Measurements from ENCODE around the gene RGS13. TPM values are rescaled to one million over a fixed set of nuclear protein-coding genes. Genes with fewer than 3 reads are reported as not detected.

The RGS13 gene
- total RNA-seq, 4 donors from 2014 or later, result 1.0 to 4.3 (median 2.5) TPM; not detected in 1

GRCh38 chr1:192691041-192691440, 55.1 kb downstream of the RGS13 start:
- TF ChIP-seq POLR2A (IDR thresholded peaks at IDR 0.05; ENCODE audit: low read depth) (no peak), POLR2AphosphoS5 (IDR thresholded peaks at IDR 0.05) (no peak), CTCF (IDR thresholded peaks at IDR 0.05) (no peak), EP300 (IDR thresholded peaks at IDR 0.05) (no peak)
- no peaks in the 10 kb centered on the region for H3K27me3 ChIP-seq
- DNase-seq (ENCODE audit: extremely low spot score), result no peak
- no peak overlapping the region for H3K4me3 ChIP-seq
- H3K36me3 ChIP-seq, result no peaks in the 10 kb centered on the region
- 75% methylated on average over 1 of the region's 1 CpG for WGBS
- H3K27ac ChIP-seq (replicated peaks in 1 of 4), result no peak overlapping the region
- intact Hi-C loops (cut with DNase I), result no loop called here
- no peaks in the 10 kb centered on the region for H3K4me1 ChIP-seq
- no peaks in the 10 kb centered on the region for H3K9me3 ChIP-seq

GRCh38 chr1:192696082-192696481, 60.1 kb downstream of the RGS13 start:
- intact Hi-C loops (cut with DNase I), result no loop called here
- 93% methylated on average over 2 of the region's 2 CpGs for WGBS

GRCh38 chr1:192697771-192698170, 61.8 kb downstream of the RGS13 start:
- TF ChIP-seq EP300 (IDR thresholded peaks at IDR 0.05) (no peak), CTCF (IDR thresholded peaks at IDR 0.05) (no peak), POLR2A (IDR thresholded peaks at IDR 0.05; ENCODE audit: low read depth) (no peak), POLR2AphosphoS5 (IDR thresholded peaks at IDR 0.05) (no peak)
- intact Hi-C loops (cut with DNase I), result no loop called here
- no peak for DNase-seq (ENCODE audit: extremely low spot score)
- Histone ChIP-seq H3K27ac (replicated peaks in 1 of 4) (no peak overlapping the region), H3K9me3 (no peaks in the 10 kb centered on the region), H3K27me3 (no peaks in the 10 kb centered on the region), H3K36me3 (no peaks in the 10 kb centered on the region), H3K4me3 (no peak overlapping the region), H3K4me1 (peaks cover 3 to 24% (median 19%) of the 10 kb centered on the region in 4 donors)
- 87% methylated on average over 2 of the region's 2 CpGs for WGBS

More at GRCh38 chr1:192696082-192696481, 60.1 kb downstream of the RGS13 start:
- no peaks in the 10 kb centered on the region for H3K36me3 ChIP-seq
- H3K4me1 ChIP-seq, result peaks cover 0 to 7% (median 6%) of the 10 kb centered on the region in 4 donors
- no peaks in the 10 kb centered on the region for H3K9me3 ChIP-seq
- H3K27me3 ChIP-seq, result no peaks in the 10 kb centered on the region
- no peak for TF ChIP-seq EP300 (IDR thresholded peaks at IDR 0.05)
- no peak for TF ChIP-seq CTCF (IDR thresholded peaks at IDR 0.05)
- no peak for TF ChIP-seq POLR2A (IDR thresholded peaks at IDR 0.05; ENCODE audit: low read depth)
- no peak for TF ChIP-seq POLR2AphosphoS5 (IDR thresholded peaks at IDR 0.05)
- H3K4me3 ChIP-seq, result no peak overlapping the region
- DNase-seq (ENCODE audit: extremely low spot score), result no peak
- H3K27ac ChIP-seq (replicated peaks in 1 of 4), result no peak overlapping the region

- no peak overlapping the region for H3K27ac ChIP-seq (replicated peaks in 1 of 4)
- peaks cover 3 to 25% (median 20%) of the 10 kb centered on the region in 4 donors for H3K4me1 ChIP-seq
- no peak for TF ChIP-seq POLR2A (IDR thresholded peaks at IDR 0.05; ENCODE audit: low read depth)
- TF ChIP-seq EP300 (IDR thresholded peaks at IDR 0.05), result no peak
- TF ChIP-seq CTCF (IDR thresholded peaks at IDR 0.05), result no peak
- TF ChIP-seq POLR2AphosphoS5 (IDR thresholded peaks at IDR 0.05), result no peak
- WGBS, result 92% methylated on average over 7 of the region's 11 CpGs
- no peaks in the 10 kb centered on the region for H3K27me3 ChIP-seq
- H3K36me3 ChIP-seq, result no peaks in the 10 kb centered on the region
- intact Hi-C loops (cut with DNase I), result no loop called here
- no peak for DNase-seq (ENCODE audit: extremely low spot score)
- H3K4me3 ChIP-seq, result no peak overlapping the region
- H3K9me3 ChIP-seq, result no peaks in the 10 kb centered on the region
Measured at GRCh38 chr1:192698731-192699130, 62.8 kb downstream of the RGS13 start.

GRCh38 chr1:192700834-192701271, 64.9 kb downstream of the RGS13 start:
- TF ChIP-seq POLR2AphosphoS5 (IDR thresholded peaks at IDR 0.05) (no peak), CTCF (IDR thresholded peaks at IDR 0.05) (no peak)
- peaks cover 3 to 25% (median 20%) of the 10 kb centered on the region in 4 donors for H3K4me1 ChIP-seq
- DNase-seq (ENCODE audit: extremely low spot score), result no peak
- no peaks in the 10 kb centered on the region for H3K36me3 ChIP-seq
- no peaks in the 10 kb centered on the region for H3K27me3 ChIP-seq
- no peak overlapping the region for H3K27ac ChIP-seq (replicated peaks in 1 of 4)
- no peaks in the 10 kb centered on the region for H3K9me3 ChIP-seq
- intact Hi-C loops (cut with DNase I), result no loop called here
- H3K4me3 ChIP-seq, result no peak overlapping the region
